Measurements from ENCODE around the gene ZMYM4.

DNA sequence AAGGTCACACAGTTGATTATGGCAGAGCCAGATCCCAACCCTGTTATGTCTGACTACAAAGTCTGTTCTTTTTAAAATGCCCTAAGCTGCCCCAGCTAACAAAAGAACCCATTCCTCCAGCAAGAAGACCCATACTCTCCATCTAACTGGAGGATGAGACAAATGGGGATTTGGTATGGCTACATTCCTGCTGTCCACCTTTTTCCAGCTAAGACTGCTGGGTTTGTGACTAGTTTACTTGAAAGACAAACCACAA is 175.9 kb downstream of the ZMYM4 start:
- TF ChIP-seq, protein P1, sequence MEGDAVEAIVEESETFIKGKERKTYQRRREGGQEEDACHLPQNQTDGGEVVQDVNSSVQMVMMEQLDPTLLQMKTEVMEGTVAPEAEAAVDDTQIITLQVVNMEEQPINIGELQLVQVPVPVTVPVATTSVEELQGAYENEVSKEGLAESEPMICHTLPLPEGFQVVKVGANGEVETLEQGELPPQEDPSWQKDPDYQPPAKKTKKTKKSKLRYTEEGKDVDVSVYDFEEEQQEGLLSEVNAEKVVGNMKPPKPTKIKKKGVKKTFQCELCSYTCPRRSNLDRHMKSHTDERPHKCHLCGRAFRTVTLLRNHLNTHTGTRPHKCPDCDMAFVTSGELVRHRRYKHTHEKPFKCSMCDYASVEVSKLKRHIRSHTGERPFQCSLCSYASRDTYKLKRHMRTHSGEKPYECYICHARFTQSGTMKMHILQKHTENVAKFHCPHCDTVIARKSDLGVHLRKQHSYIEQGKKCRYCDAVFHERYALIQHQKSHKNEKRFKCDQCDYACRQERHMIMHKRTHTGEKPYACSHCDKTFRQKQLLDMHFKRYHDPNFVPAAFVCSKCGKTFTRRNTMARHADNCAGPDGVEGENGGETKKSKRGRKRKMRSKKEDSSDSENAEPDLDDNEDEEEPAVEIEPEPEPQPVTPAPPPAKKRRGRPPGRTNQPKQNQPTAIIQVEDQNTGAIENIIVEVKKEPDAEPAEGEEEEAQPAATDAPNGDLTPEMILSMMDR (conservative IDR thresholded peaks at IDR 0.05; ENCODE audit: low read length) = no peak
- TF ChIP-seq EZH2phosphoT487 (IDR thresholded peaks at IDR 0.05; ENCODE audit: borderline replicate concordance, low read depth, low read length) = no peak

Measured in OCI-LY7 (cell line).